ENCODE results near the gene SSC4D. TPM values are rescaled to one million over a fixed set of nuclear protein-coding genes. Genes with fewer than 3 reads are reported as not detected.

Gene SSC4D
- polyA plus RNA-seq, 1 donor from 2014 or later, result 2.5 TPM

DNA sequence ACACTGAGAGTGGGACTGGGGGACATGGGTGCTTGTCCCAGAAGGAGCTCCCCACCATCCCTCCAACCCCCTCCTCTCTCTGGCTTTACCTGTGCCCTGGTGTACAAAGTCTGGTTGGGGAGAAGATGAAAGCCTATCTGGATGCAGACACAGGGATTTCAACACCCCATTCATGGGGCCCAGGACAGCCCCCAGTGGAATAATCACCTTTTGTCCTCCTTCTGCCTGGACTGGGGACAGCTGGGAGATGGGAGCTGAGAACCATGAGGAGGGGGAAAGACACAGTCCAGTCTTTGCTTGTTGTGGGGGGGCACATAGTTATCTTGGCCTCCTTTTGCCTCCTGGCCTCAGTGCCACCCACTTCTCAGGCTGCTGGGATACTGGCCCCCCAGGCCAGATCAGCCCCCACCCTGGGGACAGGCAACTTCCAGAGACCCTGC, 1.4 kb downstream of the SSC4D start:
- Histone ChIP-seq H4K20me1 (ENCODE audit: insufficient read depth) (no peaks in the 10 kb centered on the region), H2AFZ (ENCODE audit: low read depth, low read length) (no peak overlapping the region), H3K9me3 (ENCODE audit: low read length) (no peaks in the 10 kb centered on the region), H3K4me3 (ENCODE audit: low read length) (no peak overlapping the region), H3K9me2 (ENCODE audit: insufficient read depth, low read length) (no peaks in the 10 kb centered on the region), H3K79me2 (replicated peaks; ENCODE audit: insufficient read depth, low read length) (no peaks in the 10 kb centered on the region), H3K9ac (ENCODE audit: low read length) (no peak overlapping the region), H3K27me3 (ENCODE audit: insufficient read depth, low read depth, low read length) (no peaks in the 10 kb centered on the region), H3K36me3 (ENCODE audit: insufficient read depth, low read length) (no peaks in the 10 kb centered on the region), H3K4me2 (ENCODE audit: low read length) (no peak overlapping the region), H3F3A (ENCODE audit: insufficient read depth, low read length, poor library complexity, severe bottlenecking) (no peaks in the 10 kb centered on the region), H3K27ac (ENCODE audit: low read length) (no peak overlapping the region)
- TF ChIP-seq TAF1 (IDR thresholded peaks at IDR 0.05; ENCODE audit: low read depth), result no peak
- TF ChIP-seq POLR2AphosphoS5 (IDR thresholded peaks at IDR 0.05), result no peak
- no peak for TF ChIP-seq MXI1 (conservative IDR thresholded peaks at IDR 0.05; ENCODE audit: poor library complexity, severe bottlenecking)
- no peak for TF ChIP-seq EP300 (conservative IDR thresholded peaks at IDR 0.05; ENCODE audit: poor library complexity, severe bottlenecking)
- TF ChIP-seq, protein P1, sequence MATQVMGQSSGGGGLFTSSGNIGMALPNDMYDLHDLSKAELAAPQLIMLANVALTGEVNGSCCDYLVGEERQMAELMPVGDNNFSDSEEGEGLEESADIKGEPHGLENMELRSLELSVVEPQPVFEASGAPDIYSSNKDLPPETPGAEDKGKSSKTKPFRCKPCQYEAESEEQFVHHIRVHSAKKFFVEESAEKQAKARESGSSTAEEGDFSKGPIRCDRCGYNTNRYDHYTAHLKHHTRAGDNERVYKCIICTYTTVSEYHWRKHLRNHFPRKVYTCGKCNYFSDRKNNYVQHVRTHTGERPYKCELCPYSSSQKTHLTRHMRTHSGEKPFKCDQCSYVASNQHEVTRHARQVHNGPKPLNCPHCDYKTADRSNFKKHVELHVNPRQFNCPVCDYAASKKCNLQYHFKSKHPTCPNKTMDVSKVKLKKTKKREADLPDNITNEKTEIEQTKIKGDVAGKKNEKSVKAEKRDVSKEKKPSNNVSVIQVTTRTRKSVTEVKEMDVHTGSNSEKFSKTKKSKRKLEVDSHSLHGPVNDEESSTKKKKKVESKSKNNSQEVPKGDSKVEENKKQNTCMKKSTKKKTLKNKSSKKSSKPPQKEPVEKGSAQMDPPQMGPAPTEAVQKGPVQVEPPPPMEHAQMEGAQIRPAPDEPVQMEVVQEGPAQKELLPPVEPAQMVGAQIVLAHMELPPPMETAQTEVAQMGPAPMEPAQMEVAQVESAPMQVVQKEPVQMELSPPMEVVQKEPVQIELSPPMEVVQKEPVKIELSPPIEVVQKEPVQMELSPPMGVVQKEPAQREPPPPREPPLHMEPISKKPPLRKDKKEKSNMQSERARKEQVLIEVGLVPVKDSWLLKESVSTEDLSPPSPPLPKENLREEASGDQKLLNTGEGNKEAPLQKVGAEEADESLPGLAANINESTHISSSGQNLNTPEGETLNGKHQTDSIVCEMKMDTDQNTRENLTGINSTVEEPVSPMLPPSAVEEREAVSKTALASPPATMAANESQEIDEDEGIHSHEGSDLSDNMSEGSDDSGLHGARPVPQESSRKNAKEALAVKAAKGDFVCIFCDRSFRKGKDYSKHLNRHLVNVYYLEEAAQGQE (IDR thresholded peaks at IDR 0.05; ENCODE audit: borderline replicate concordance), result no peak
- TF ChIP-seq, protein P2, sequence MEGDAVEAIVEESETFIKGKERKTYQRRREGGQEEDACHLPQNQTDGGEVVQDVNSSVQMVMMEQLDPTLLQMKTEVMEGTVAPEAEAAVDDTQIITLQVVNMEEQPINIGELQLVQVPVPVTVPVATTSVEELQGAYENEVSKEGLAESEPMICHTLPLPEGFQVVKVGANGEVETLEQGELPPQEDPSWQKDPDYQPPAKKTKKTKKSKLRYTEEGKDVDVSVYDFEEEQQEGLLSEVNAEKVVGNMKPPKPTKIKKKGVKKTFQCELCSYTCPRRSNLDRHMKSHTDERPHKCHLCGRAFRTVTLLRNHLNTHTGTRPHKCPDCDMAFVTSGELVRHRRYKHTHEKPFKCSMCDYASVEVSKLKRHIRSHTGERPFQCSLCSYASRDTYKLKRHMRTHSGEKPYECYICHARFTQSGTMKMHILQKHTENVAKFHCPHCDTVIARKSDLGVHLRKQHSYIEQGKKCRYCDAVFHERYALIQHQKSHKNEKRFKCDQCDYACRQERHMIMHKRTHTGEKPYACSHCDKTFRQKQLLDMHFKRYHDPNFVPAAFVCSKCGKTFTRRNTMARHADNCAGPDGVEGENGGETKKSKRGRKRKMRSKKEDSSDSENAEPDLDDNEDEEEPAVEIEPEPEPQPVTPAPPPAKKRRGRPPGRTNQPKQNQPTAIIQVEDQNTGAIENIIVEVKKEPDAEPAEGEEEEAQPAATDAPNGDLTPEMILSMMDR (IDR thresholded peaks at IDR 0.05; ENCODE audit: poor library complexity, severe bottlenecking), result no peak
- no peak for TF ChIP-seq RAD21 (conservative IDR thresholded peaks at IDR 0.05)
- TF ChIP-seq SMC3 (conservative IDR thresholded peaks at IDR 0.05; ENCODE audit: poor library complexity), result no peak
- TF ChIP-seq EZH2 (IDR thresholded peaks at IDR 0.05; ENCODE audit: borderline replicate concordance, insufficient read depth, low read length, poor library complexity, severe bottlenecking), result no peak

DNA sequence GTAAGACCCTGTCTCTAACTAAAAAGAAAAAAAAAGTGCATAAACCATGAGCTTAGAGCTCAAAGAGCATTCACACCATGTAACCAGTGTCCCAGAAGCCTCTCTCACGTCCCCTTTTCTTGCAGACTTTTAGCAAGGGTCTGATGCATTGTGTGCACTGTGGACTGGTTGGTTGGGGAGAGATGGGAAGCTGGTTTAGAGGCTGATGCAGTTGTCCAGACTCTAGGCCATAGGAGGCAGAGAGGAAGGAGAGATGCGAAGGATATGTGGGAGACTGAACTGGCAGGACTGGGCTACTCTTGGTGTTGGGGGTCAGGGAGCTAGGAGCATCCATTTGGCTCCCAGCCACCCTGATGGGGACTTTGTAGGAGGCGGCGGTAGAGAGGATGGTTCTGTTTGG, 1.8 kb downstream of the SSC4D start:
- no peak overlapping the region for H3K4me2 ChIP-seq (ENCODE audit: low read length)
- H3K27me3 ChIP-seq (ENCODE audit: insufficient read depth, low read depth, low read length), result no peaks in the 10 kb centered on the region
- no peak overlapping the region for H3K27ac ChIP-seq (ENCODE audit: low read length)
- no peak overlapping the region for H3K9ac ChIP-seq (ENCODE audit: low read length)
- H2AFZ ChIP-seq (ENCODE audit: low read depth, low read length), result no peak overlapping the region
- no peaks in the 10 kb centered on the region for H3K9me3 ChIP-seq (ENCODE audit: low read length)
- H3K36me3 ChIP-seq (ENCODE audit: insufficient read depth, low read length), result no peaks in the 10 kb centered on the region
- no peaks in the 10 kb centered on the region for H4K20me1 ChIP-seq (ENCODE audit: insufficient read depth)
- TF ChIP-seq POLR2AphosphoS5 (IDR thresholded peaks at IDR 0.05) (no peak), MXI1 (conservative IDR thresholded peaks at IDR 0.05; ENCODE audit: poor library complexity, severe bottlenecking) (no peak), EP300 (conservative IDR thresholded peaks at IDR 0.05; ENCODE audit: poor library complexity, severe bottlenecking) (no peak), EZH2 (IDR thresholded peaks at IDR 0.05; ENCODE audit: borderline replicate concordance, insufficient read depth, low read length, poor library complexity, severe bottlenecking) (no peak), TAF1 (IDR thresholded peaks at IDR 0.05; ENCODE audit: low read depth) (no peak), SMC3 (conservative IDR thresholded peaks at IDR 0.05; ENCODE audit: poor library complexity) (no peak), RAD21 (conservative IDR thresholded peaks at IDR 0.05) (no peak)
- TF ChIP-seq, protein P2 (IDR thresholded peaks at IDR 0.05; ENCODE audit: poor library complexity, severe bottlenecking), result no peak
- TF ChIP-seq, protein P1 (IDR thresholded peaks at IDR 0.05; ENCODE audit: borderline replicate concordance), result no peak
- no peak overlapping the region for H3K4me3 ChIP-seq (ENCODE audit: low read length)
- no peaks in the 10 kb centered on the region for H3F3A ChIP-seq (ENCODE audit: insufficient read depth, low read length, poor library complexity, severe bottlenecking)
- no peaks in the 10 kb centered on the region for H3K79me2 ChIP-seq (replicated peaks; ENCODE audit: insufficient read depth, low read length)
- no peaks in the 10 kb centered on the region for H3K9me2 ChIP-seq (ENCODE audit: insufficient read depth, low read length)
